Bronchial epithelial cell (primary cell): ENCODE data around the gene RPL7A. TPM values are rescaled to one million over a fixed set of nuclear protein-coding genes. Genes with fewer than 3 reads are reported as not detected.
A peak's percentile ranks its signal among the peaks of the same experiment; 100 is the strongest.

ENCODE experiments used
- DNase-seq: peaks from one replicate; pipeline ENCODE4 v3.0.0-alpha.2; 2010; ENCODE audit warnings: low read depth
- FAIRE-seq: peaks from 2 replicates; lab custom pipeline; 2011; peaks lifted over from hg19 to GRCh38; lab: Jason Lieb, UNC
- H3K27me3 ChIP-seq: 2 replicates; pipeline ENCODE4 v1.5.1; 2011; ENCODE audit warnings: low read length; ENCODE audit not compliant: control insufficient read depth, insufficient read depth
- H3K36me3 ChIP-seq: 2 replicates; pipeline ENCODE4 v1.5.1; 2011; ENCODE audit warnings: low read length; ENCODE audit not compliant: control insufficient read depth, insufficient read depth
- H3K4me3 ChIP-seq: 2 replicates; pipeline ENCODE4 v1.5.1; 2011; ENCODE audit warnings: mild to moderate bottlenecking, low read depth, low read length, control low read depth
- CTCF ChIP-seq: IDR thresholded peaks from 2 replicates; pipeline ENCODE4 v1.5.1; 2011; ENCODE audit warnings: mild to moderate bottlenecking, moderate library complexity, low read length, control low read depth, inconsistent platforms; ENCODE audit not compliant: insufficient read depth, severe bottlenecking
- total RNA-seq: library from RNA; depleted of rRNA; stranded (reverse); fragments of >200 nt; gene quantifications from 2 replicates; pipeline ENCODE4 v1.2.1, GENCODE V29; 2014

The RPL7A gene
- total RNA-seq, 1 donor from 2014 or later = 3,023 TPM

GRCh38 chr9:133335924-133336811 is 11.8 kb upstream of the RPL7A start, which contains the start of gene SURF6:
Gene SURF6, minus strand, starts transcription at chr9:133336188. Its CDS starts 56 bp downstream, at chr9:133336132.
- H3K4me3 ChIP-seq = peak within 1 kb of the TSS; percentile 94
- FAIRE-seq (no peak), DNase-seq (peak; percentile 71)
- no peak for TF ChIP-seq CTCF
- no peaks in the 10 kb centered on the region for H3K27me3 ChIP-seq
- peaks cover 30% of the 10 kb centered on the region for H3K36me3 ChIP-seq

GRCh38 chr9:133339641-133340040 is 8.4 kb upstream of the RPL7A start:
- no peak for TF ChIP-seq CTCF
- H3K4me3 ChIP-seq = no peak overlapping the region
- H3K27me3 ChIP-seq = no peaks in the 10 kb centered on the region
- no peak for FAIRE-seq
- DNase-seq = no peak
- peaks cover 30% of the 10 kb centered on the region for H3K36me3 ChIP-seq

GRCh38 chr9:133340256-133340655 is 7.8 kb upstream of the RPL7A start:
- Histone ChIP-seq H3K36me3 (peaks cover 36% of the 10 kb centered on the region), H3K27me3 (no peaks in the 10 kb centered on the region), H3K4me3 (no peak overlapping the region)
- peak; percentile 47 for FAIRE-seq
- no peak for TF ChIP-seq CTCF
- no peak for DNase-seq

- Histone ChIP-seq H3K36me3 (peaks cover 40% of the 10 kb centered on the region), H3K27me3 (no peaks in the 10 kb centered on the region), H3K4me3 (no peak overlapping the region)
- FAIRE-seq (no peak), DNase-seq (no peak)
- TF ChIP-seq CTCF = no peak
Measured at GRCh38 chr9:133340916-133341315, 7.1 kb upstream of the RPL7A start.

GRCh38 chr9:133341369-133342068 is 6.5 kb upstream of the RPL7A start:
- Histone ChIP-seq H3K27me3 (no peaks in the 10 kb centered on the region), H3K36me3 (peaks cover 40% of the 10 kb centered on the region), H3K4me3 (no peak overlapping the region)
- DNase-seq = no peak
- TF ChIP-seq CTCF = no peak
- FAIRE-seq = no peak
